HG02763 (cell line): ENCODE data around the gene MROH8.
"Not testable (repeated sequence)": the region's sequence is repeated elsewhere in the genome, so short reads cannot be mapped to it uniquely, and the experiment has no call there.

Experiments used
- ATAC-seq: cut with Tn5 transposase; IDR thresholded peaks from one replicate; pipeline ENCODE4 v1.9.1; 2021; ENCODE audit warnings: mild to moderate bottlenecking, moderate library complexity; ENCODE audit not compliant: unreplicated experiment

Gene MROH8

DNA sequence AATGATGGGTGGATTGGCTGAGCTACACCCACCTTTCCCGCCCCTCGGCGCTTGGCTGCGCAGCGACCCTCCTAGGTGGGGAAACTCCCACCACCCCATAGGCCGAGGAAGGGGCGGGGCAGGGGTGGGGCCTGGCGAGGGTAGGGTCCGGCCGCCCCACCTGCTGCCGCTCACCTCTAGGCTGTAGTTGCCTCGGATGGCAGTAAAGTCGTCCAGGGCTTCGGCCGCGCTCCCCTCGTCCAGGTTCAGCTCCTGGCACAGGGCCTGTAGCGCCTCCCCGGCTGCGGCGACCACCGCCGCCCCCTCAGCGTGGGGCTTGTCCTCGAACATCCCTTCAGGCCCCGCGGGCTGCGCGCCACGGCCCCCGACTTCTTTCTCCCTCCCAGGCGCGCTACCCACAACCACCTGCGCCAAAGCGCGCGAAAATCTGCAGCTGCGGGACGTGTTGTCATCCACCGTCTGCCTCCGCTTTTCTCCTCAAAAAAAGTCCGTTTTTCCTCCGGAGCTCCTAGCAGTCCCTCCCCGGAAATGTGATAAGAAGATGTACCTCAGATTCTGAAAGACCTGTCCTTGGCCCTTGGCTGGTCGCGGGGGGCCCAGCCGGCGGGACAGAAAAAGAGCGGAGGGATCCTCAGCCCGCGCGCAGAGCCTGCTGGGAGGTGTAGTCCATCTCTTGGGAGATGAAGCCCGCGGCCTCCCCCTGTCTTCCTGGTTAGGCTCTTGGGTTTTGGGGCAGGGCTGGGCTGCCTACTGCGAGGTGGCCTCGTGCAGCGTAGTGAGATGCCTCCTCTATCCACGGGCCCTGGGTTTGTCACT is 83.5 kb downstream of the MROH8 start, which contains the start of gene RBL1:
Gene RBL1, minus strand, starts transcription at position 399 of the 816 bp plus-strand sequence. Its CDS starts 69 bp downstream, at position 330.
- peak; percentile 78 for ATAC-seq

DNA sequence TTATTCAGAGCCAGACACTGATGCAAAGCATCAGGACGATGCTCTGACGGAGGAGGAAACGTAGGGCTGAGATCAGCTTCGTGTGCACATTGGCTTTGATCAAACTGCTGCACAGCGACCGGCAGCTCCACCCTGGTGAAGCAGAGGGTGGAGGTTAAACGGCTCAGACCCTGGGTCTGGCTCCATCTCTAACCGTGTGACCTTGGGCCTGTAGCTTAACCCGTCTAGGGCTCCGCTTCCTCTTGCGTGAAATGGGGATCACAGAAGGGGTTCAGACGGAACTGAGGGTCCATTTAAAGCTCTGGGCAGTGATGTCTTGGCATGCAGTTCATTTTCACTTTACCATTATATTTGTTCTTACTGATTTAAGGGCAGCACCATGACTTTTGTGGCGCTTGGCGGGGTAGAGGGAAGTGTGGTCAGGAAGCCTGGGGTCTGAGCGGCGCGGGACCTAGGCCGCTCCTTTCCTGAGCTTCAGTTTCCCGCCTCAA is 84.2 kb downstream of the MROH8 start:
- no peak for ATAC-seq

DNA sequence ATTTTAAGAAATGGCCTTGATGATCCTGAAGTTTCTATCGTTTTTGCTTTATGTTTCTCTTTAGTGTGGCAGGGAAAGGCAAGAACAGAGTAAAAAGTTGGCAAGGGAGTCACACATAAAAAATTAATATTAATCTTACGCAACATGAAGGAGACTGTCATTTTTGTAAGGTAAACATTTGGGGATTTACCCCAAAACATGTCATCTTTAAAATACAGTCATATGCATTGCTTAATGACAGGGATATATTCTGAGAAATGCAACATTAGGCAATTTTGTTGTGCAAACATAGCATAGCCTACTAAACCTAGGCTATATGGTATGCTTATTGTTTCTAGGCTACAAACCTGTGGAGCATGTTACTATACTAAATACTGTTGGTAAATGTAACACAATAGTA is 88.9 kb downstream of the MROH8 start:
- no peak for ATAC-seq

DNA sequence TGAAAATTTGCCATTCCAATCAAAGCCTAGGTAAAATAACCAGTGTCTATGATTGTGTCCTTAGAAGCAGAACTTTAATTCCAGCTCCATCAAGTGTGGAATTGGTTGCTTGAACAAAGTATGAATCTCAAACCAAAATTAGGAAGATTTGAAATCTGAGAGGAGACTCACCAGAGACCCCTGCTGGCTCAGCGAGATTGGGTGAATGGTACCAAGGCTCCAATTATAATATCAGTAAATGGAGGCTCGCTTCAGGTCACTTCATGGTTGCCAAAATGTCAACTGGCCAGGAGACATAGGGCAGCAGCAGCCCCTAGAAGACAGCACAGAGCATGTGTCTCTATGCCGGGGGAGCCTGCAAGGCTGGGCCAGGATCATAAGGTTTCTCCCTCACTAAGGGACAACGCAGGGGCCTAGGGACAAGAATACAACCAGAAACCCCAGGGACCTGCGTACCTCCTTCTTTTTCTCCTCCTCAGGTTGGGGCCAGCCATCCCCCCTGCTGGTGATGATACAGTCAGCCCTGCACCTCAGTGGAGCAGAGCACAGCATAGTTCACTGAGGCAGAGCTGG is 97.5 kb downstream of the MROH8 start:
- ATAC-seq: no peak

DNA sequence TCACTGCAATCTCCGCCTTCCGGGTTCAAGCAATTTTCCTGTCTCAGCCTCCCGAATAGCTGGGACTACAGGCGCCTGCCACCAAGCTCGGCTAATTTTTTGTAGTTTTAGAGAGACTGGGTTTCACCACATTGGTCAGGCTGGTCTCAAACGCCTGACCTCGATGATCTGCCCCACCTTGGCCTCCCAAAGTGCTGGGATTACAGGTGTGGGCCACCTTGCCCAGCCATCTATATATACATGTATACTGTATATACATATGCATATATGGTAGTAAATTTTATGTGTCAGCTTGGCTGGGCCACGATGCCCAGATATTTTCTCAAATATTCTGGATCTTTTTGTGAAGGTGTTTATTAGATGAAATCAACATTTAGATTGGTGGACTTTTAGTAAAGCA is 102.3 kb downstream of the MROH8 start:
- no peak for ATAC-seq

DNA sequence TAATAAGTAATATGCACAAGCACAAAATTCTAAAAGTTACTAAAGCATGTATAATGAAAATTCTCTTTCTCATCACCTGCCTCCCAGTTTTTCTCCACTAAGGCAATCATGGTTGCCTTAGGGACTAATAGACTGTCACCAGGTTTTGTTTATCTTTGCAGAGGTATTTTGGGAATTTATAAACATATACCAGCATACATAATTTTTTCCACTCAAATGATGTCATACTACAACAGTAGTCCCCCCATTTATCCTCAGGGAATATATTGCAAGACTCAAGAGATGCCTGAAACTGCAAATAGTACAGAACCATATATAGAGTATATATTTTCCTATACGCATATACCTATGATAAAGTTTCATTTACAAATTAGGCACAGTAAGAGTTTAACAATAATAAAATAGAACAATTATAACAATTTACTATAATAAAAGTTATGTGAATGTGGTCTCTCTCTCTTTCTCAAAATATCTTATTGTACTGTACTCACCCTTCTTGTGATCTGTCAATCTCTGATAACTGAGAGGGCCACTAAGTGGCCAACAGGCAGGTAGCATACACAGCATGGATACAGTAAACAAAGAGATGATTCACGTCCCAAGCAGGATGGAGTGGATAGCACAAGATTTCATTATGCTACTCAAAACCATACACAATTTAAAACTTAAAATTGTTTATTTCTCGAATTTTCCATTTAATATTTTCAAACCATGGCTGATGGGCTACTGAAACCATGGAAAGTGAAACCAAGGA is 103.2 kb downstream of the MROH8 start:
- ATAC-seq: no peak

DNA sequence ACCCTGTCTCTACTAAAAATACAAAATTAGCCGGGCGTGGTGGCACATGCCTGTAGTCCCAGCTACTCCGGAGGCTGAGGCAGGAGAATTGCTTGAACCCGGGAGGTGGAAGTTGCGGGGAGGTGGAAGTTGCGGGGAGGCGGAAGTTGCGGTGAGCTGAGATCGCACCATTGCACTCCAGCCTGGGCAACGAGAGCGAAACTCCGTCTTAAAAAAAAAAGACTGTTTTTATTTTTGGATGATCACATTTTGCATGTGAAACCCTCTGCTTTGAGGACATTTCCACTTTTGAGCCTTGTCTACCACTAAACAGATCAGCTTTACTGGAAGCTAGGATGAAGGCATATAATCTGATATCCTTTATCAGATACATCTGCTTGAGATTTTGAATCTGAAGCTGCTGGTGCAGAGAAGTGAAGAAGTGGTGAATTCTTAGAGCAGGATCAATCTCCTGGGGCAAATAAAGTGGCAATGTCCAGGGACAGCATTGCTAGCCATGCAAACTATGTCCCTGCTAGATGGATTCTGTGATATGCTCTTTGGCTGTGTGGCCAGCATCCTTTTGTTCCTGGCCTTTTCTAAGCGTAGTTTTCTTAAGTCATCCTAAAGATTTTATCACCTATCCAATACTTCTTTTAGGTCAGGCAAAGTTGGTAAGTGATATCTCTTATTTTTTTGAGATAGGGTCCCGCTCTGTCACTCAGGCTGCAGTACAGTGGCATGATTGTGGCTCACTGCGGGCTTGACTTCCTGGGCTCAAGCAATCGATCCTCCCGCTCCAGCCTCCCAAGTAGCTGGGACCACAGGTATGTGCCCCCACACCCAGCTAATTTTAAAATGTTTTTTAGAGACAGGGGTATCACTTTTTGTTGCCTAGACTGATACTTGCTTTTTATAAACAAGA is 106.8 kb downstream of the MROH8 start:
- ATAC-seq: no peak

DNA sequence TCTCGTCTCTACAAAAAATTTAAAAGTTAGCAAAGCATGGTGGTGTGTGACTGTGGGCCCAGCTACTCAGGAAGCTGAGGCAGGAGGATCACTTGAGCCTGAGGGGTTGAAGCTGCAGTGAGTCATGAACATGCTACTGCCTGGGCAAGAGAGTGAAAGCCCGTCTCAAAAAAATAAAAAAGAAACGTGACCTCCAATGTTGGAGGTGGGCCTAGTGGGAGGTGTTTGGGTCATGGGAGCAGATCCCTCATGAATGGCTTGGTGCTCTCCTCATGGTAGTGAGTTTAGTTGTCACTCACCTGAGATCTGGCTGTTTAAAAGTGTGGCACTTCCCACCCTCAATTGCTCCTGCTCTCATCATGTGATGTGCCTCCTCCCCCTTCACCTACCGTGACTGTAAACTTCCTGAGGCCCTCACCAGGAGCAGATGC is 107.9 kb downstream of the MROH8 start:
- ATAC-seq: no peak

DNA sequence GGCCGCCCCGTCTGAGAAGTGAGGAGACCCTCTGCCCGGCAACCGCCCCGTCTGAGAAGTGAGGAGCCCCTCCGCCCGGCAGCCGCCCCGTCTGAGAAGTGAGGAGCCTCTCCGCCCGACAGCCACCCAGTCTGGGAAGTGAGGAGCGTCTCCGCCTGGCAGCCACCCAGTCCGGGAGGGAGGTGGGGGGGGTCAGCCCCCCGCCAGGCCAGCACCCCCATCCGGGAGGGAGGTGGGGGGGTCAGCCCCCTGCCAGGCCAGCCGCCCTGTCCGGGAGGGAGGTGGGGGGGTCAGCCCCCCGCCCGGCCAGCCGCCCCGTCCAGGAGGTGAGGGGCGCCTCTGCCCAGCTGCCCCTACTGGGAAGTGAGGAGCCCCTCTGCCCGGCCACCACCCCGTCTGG is 109.8 kb downstream of the MROH8 start:
- ATAC-seq: not testable (repeated sequence)

DNA sequence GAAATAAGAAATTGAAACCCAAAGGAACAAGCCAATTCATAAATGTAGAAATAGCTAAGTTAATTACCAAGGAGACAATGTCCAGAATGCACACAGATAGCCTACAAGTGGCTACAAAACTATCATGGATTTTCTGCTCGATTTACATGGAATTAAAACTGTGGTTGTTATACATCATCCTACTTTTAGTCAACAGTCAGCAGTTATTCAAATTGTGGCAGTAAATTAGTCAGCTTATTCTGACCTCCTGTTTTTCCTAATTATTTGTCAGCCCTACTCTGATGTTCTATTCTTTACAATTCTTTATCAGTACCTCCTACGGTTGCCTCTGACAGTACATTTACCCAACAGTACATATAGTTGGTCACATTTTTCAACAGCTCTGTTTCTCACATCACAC is 113.2 kb downstream of the MROH8 start:
- no peak for ATAC-seq

DNA sequence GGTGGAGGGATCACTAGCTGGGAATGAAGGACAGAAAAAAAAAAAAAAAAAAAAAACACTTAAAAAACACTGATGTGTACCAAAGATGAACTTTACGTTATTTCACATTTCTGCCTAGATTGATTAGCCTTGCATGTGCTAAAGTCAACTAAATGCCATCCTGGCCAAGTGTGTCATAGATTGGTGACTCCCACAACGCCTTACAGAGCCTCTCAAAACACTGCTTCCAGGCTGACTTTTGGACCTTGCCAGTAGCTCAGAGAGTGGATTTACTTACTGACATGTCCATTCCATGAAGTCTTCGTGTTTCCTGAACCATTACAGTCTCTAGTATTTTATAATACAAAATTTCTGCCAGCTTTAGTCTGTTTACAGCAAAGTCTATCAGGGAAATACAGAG is 124.1 kb downstream of the MROH8 start:
- ATAC-seq: no peak

DNA sequence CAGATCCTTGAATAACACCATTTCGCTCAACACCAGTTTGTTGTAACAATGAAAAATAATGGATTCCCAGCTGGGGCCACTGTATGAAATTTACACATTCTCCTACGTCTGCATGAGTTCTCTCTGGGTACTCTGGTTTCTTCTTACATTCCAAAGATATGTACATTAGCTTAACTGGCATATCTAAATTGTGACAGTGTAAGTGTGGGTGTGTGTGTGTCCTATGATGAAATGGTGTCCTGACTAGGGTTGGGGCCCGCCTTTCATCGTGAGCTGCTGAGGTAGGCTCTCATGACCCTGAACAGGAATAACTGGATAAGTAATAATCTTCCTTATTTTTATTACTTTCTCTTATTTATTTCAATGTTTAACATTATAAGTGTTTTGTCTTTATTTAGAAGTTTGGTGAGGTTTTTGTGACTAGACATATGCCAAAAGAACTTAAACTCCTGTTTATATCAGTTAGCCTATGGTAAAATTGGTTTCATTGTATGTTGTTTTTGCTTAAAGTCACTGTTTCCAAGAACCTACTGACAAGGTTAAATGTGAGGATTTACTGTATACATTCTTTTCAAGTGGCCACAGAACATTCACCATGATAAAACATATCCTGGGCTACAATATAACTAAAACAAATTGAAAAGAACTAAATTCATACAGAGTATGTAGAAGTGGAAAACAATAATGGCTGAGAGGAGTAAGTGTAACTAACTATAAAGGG is 126.0 kb downstream of the MROH8 start:
- ATAC-seq: no peak
